ENCODE data around the gene UACA.

DNA sequence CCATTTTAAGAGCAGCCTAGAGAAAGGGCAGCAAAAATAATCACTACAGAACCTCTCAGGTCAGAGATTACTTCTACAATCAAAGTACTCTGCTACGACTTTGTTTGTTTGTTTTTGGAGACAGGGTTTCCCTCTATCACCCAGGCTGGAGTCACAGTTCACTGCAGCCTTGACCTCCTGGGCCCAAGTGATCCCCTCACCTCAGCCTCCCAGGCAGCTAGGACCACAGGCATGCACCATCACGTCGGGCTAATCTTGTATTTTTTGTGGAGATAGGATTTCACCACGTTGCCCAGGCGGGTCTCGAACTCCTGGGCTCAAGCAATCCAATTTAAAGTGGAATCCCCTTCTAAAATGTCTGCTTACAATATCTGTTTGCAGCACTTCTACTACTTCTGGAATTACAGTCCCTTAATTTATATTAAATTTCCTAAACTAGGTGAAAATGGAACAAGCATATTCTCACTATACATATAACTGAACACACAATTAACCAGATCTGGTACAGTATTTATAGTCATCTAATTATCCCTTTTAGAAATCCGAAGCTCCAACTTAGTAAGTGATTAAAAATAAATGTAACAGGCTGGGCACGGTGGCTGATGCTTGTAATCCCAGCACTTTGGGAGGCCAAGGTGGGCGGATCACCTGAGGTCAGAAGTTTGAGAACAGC is 4.4 kb downstream of the UACA start:
- no peak for TF ChIP-seq POLR2A (IDR thresholded peaks at IDR 0.05)
- TF ChIP-seq, protein P1, sequence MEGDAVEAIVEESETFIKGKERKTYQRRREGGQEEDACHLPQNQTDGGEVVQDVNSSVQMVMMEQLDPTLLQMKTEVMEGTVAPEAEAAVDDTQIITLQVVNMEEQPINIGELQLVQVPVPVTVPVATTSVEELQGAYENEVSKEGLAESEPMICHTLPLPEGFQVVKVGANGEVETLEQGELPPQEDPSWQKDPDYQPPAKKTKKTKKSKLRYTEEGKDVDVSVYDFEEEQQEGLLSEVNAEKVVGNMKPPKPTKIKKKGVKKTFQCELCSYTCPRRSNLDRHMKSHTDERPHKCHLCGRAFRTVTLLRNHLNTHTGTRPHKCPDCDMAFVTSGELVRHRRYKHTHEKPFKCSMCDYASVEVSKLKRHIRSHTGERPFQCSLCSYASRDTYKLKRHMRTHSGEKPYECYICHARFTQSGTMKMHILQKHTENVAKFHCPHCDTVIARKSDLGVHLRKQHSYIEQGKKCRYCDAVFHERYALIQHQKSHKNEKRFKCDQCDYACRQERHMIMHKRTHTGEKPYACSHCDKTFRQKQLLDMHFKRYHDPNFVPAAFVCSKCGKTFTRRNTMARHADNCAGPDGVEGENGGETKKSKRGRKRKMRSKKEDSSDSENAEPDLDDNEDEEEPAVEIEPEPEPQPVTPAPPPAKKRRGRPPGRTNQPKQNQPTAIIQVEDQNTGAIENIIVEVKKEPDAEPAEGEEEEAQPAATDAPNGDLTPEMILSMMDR (IDR thresholded peaks at IDR 0.05), result no peak
- no peak for TF ChIP-seq POLR2AphosphoS5 (IDR thresholded peaks at IDR 0.05)
